ENCODE results near the gene CD52.

CD52 gene

GRCh38 chr1:26278724-26279455 lies 38.9 kb upstream of the CD52 start:
- H3K9ac ChIP-seq (ENCODE audit: low read length): peak overlapping the region; percentile 95
- H2AFZ ChIP-seq (ENCODE audit: low read length): no peak overlapping the region
- peak overlapping the region; percentile 100 for H3K4me2 ChIP-seq (ENCODE audit: low read length)
- H3K27ac ChIP-seq (ENCODE audit: low read depth, low read length, poor library complexity, severe bottlenecking): peak overlapping the region; percentile 85
- H3K4me3 ChIP-seq (ENCODE audit: low read depth, low read length, poor library complexity, severe bottlenecking): peak overlapping the region; percentile 89
- peaks cover 54% of the 10 kb centered on the region for H3K36me3 ChIP-seq (ENCODE audit: insufficient read depth, low read length)
- no peaks in the 10 kb centered on the region for H3K27me3 ChIP-seq (ENCODE audit: insufficient read depth, low read length)
- H3K9me2 ChIP-seq (ENCODE audit: low read depth, low read length): no peaks in the 10 kb centered on the region
- no peaks in the 10 kb centered on the region for H4K20me1 ChIP-seq (ENCODE audit: insufficient read depth, low read length)
- TF ChIP-seq CTCF (IDR thresholded peaks at IDR 0.05; ENCODE audit: low read length) (no peak), EZH2 (IDR thresholded peaks at IDR 0.05; ENCODE audit: borderline replicate concordance, low read length) (no peak)
- no peaks in the 10 kb centered on the region for H3K79me2 ChIP-seq (ENCODE audit: insufficient read depth, low read length)
- H3K4me1 ChIP-seq (ENCODE audit: insufficient read depth, low read length, severe bottlenecking): peaks cover 36% of the 10 kb centered on the region
- 0 out of 2 replicates have a peak, but pooled peaks cover 10% of the 10 kb centered on the region for H3F3A ChIP-seq (ENCODE audit: insufficient read depth, low read length)
- no peaks in the 10 kb centered on the region for H3K9me3 ChIP-seq (ENCODE audit: low read length)

GRCh38 chr1:26279456-26280332 lies 38.1 kb upstream of the CD52 start, which contains the start of gene SH3BGRL3:
SH3BGRL3 (plus strand) TSS chr1:26280086; CDS start chr1:26280156, 70 bp downstream.
- H3K9me2 ChIP-seq (ENCODE audit: low read depth, low read length): no peaks in the 10 kb centered on the region
- H3K27me3 ChIP-seq (ENCODE audit: insufficient read depth, low read length): no peaks in the 10 kb centered on the region
- no peaks in the 10 kb centered on the region for H3K79me2 ChIP-seq (ENCODE audit: insufficient read depth, low read length)
- H3K36me3 ChIP-seq (ENCODE audit: insufficient read depth, low read length): peaks cover 54% of the 10 kb centered on the region
- H4K20me1 ChIP-seq (ENCODE audit: insufficient read depth, low read length): no peaks in the 10 kb centered on the region
- H3K9ac ChIP-seq (ENCODE audit: low read length): peak within 1 kb of the TSS; percentile 95
- H3K9me3 ChIP-seq (ENCODE audit: low read length): no peaks in the 10 kb centered on the region
- peaks cover 44% of the 10 kb centered on the region for H3K4me1 ChIP-seq (ENCODE audit: insufficient read depth, low read length, severe bottlenecking)
- H3K4me2 ChIP-seq (ENCODE audit: low read length): peak within 1 kb of the TSS; percentile 100
- H3K27ac ChIP-seq (ENCODE audit: low read depth, low read length, poor library complexity, severe bottlenecking): peak within 1 kb of the TSS; percentile 85
- 0 out of 2 replicates have a peak, but pooled peaks cover 7% of the 10 kb centered on the region for H3F3A ChIP-seq (ENCODE audit: insufficient read depth, low read length)
- peak; percentile 46; the same call in 1 of the 2 replicates for TF ChIP-seq CTCF (IDR thresholded peaks at IDR 0.05; ENCODE audit: low read length)
- no peak for TF ChIP-seq EZH2 (IDR thresholded peaks at IDR 0.05; ENCODE audit: borderline replicate concordance, low read length)
- peak within 1 kb of the TSS; percentile 89 for H3K4me3 ChIP-seq (ENCODE audit: low read depth, low read length, poor library complexity, severe bottlenecking)
- no peak within 1 kb of the TSS for H2AFZ ChIP-seq (ENCODE audit: low read length)

GRCh38 chr1:26280333-26281042 lies 37.3 kb upstream of the CD52 start:
- H3K4me3 ChIP-seq (ENCODE audit: low read depth, low read length, poor library complexity, severe bottlenecking): peak overlapping the region; percentile 89
- 0 out of 2 replicates have a peak, but pooled peaks cover 7% of the 10 kb centered on the region for H3F3A ChIP-seq (ENCODE audit: insufficient read depth, low read length)
- no peaks in the 10 kb centered on the region for H3K79me2 ChIP-seq (ENCODE audit: insufficient read depth, low read length)
- peaks cover 52% of the 10 kb centered on the region for H3K4me1 ChIP-seq (ENCODE audit: insufficient read depth, low read length, severe bottlenecking)
- TF ChIP-seq EZH2 (IDR thresholded peaks at IDR 0.05; ENCODE audit: borderline replicate concordance, low read length): no peak
- TF ChIP-seq CTCF (IDR thresholded peaks at IDR 0.05; ENCODE audit: low read length): no peak
- peak overlapping the region; percentile 85 for H3K27ac ChIP-seq (ENCODE audit: low read depth, low read length, poor library complexity, severe bottlenecking)
- H3K4me2 ChIP-seq (ENCODE audit: low read length): peak overlapping the region; percentile 100
- no peaks in the 10 kb centered on the region for H3K9me2 ChIP-seq (ENCODE audit: low read depth, low read length)
- no peaks in the 10 kb centered on the region for H3K27me3 ChIP-seq (ENCODE audit: insufficient read depth, low read length)
- no peaks in the 10 kb centered on the region for H3K9me3 ChIP-seq (ENCODE audit: low read length)
- H2AFZ ChIP-seq (ENCODE audit: low read length): no peak overlapping the region
- peaks cover 48% of the 10 kb centered on the region for H3K36me3 ChIP-seq (ENCODE audit: insufficient read depth, low read length)
- H3K9ac ChIP-seq (ENCODE audit: low read length): peak overlapping the region; percentile 95
- no peaks in the 10 kb centered on the region for H4K20me1 ChIP-seq (ENCODE audit: insufficient read depth, low read length)
